ENCODE measurements around the gene EGLN3.

GRCh38 chr14:33948145-33948868 is 2.6 kb downstream of the EGLN3 start:
- TF ChIP-seq EZH2 (IDR thresholded peaks at IDR 0.05; ENCODE audit: borderline replicate concordance, low read length) (no peak), CTCF (IDR thresholded peaks at IDR 0.05; ENCODE audit: low read length) (no peak)

Measured in OCI-LY1 (cell line).